HepG2 (cell line): ENCODE results near the gene EIF4G1. TPM values are rescaled to one million over a fixed set of nuclear protein-coding genes. Genes with fewer than 3 reads are reported as not detected.

ENCODE experiments used
- HOXD1 ChIP-seq: sonication (generic); formaldehyde crosslinking; IDR thresholded peaks from 2 replicates; pipeline ENCODE4 v1.5.0; 2020; ENCODE audit warnings: missing genetic modification reagents
- IKZF1 ChIP-seq: fragments of 450-650 bp; IDR thresholded peaks from 2 replicates; pipeline ENCODE4 v1.7.1; 2016
- MBD4 ChIP-seq: IDR thresholded peaks from 2 replicates; pipeline ENCODE4 v1.6.1; 2012; ENCODE audit warnings: low read length, inconsistent platforms, borderline replicate concordance
- MBNL3 ChIP-seq: fragments of 250-450 bp; sonication (Bioruptor Pico); conservative IDR thresholded peaks from 2 replicates; pipeline ENCODE4 v1.8.0; 2022; ENCODE audit warnings: mild to moderate bottlenecking, inconsistent platforms
- MTERF4 ChIP-seq: sonication (generic); formaldehyde crosslinking; IDR thresholded peaks from 2 replicates; pipeline ENCODE4 v1.8.0; 2023; ENCODE audit warnings: mild to moderate bottlenecking, missing genetic modification reagents
- MYC ChIP-seq: sonication (generic); formaldehyde crosslinking; IDR thresholded peaks from 2 replicates; pipeline ENCODE4 v1.9.0; 2021; ENCODE audit warnings: missing genetic modification reagents, borderline replicate concordance
- POLR2A ChIP-seq, 2 experiments: IDR thresholded peaks; 2 replicates each; pipeline ENCODE4 v1.6.1; 2011; ENCODE audit warnings: low read depth in 2 of 2, low read length in 2 of 2, mild to moderate bottlenecking in 1 of 2, moderate library complexity in 1 of 2; ENCODE audit not compliant: insufficient read depth in 1 of 2
- RNF2 ChIP-seq: fragments of 450-650 bp; conservative IDR thresholded peaks from 2 replicates; pipeline ENCODE4 v1.6.1; 2016; ENCODE audit warnings: low read depth
- RXRB ChIP-seq: IDR thresholded peaks from 2 replicates; pipeline ENCODE4 v1.6.1; 2016; ENCODE audit warnings: borderline replicate concordance, missing genetic modification reagents, missing compliant biosample characterization
- SAP130 ChIP-seq: IDR thresholded peaks from 2 replicates; pipeline ENCODE4 v1.6.1; 2016; ENCODE audit warnings: low read depth
- TFAP4 ChIP-seq: sonication (generic); IDR thresholded peaks from 2 replicates; pipeline ENCODE4 v1.6.1; 2016; ENCODE audit warnings: low read depth, borderline replicate concordance
- TGIF2 ChIP-seq: IDR thresholded peaks from 2 replicates; pipeline ENCODE4 v1.6.1; 2016; ENCODE audit warnings: control low read depth, missing compliant biosample characterization
- TRIM22 ChIP-seq: fragments of 450-650 bp; IDR thresholded peaks from 2 replicates; pipeline ENCODE4 v1.6.1; 2017
- ZBED4 ChIP-seq: sonication (generic); formaldehyde crosslinking; IDR thresholded peaks from 2 replicates; pipeline ENCODE4 v1.4.0; 2020; ENCODE audit warnings: missing genetic modification reagents, borderline replicate concordance
- ZBTB49 ChIP-seq: sonication (generic); formaldehyde crosslinking; IDR thresholded peaks from 2 replicates; pipeline ENCODE4 v1.4.0; 2020; ENCODE audit warnings: missing genetic modification reagents, borderline replicate concordance
- ZFP37 ChIP-seq: sonication (generic); formaldehyde crosslinking; IDR thresholded peaks from 2 replicates; pipeline ENCODE4 v1.4.0; 2020; ENCODE audit warnings: missing genetic modification reagents, borderline replicate concordance
- ZNF276 ChIP-seq: sonication (generic); formaldehyde crosslinking; IDR thresholded peaks from 2 replicates; pipeline ENCODE4 v1.4.0; 2020; ENCODE audit warnings: mild to moderate bottlenecking, low read depth, missing genetic modification reagents
- ZNF3 ChIP-seq: IDR thresholded peaks from 2 replicates; pipeline ENCODE4 v1.7.0; 2017; ENCODE audit warnings: inconsistent platforms
- ZNF430 ChIP-seq: sonication (generic); formaldehyde crosslinking; IDR thresholded peaks from 2 replicates; pipeline ENCODE4 v1.9.0; 2021; ENCODE audit warnings: mild to moderate bottlenecking, missing genetic modification reagents
- ZNF564 ChIP-seq: sonication (generic); formaldehyde crosslinking; IDR thresholded peaks from 2 replicates; pipeline ENCODE4 v1.8.1; 2023; ENCODE audit warnings: mild to moderate bottlenecking, missing genetic modification reagents
- ZNF772 ChIP-seq: sonication (generic); formaldehyde crosslinking; IDR thresholded peaks from 2 replicates; pipeline ENCODE4 v1.5.0; 2020; ENCODE audit warnings: mild to moderate bottlenecking, missing genetic modification reagents
- ZSCAN29 ChIP-seq: sonication (generic); formaldehyde crosslinking; conservative IDR thresholded peaks from 2 replicates; pipeline ENCODE4 v1.4.0; 2020; ENCODE audit warnings: mild to moderate bottlenecking, missing genetic modification reagents
- polyA plus RNA-seq, 8 experiments: library from polyadenylated mRNA; depleted of rRNA in 3 of 8; stranded (reverse) in 7 of 8; unstranded in 1 of 8; fragments of >200 nt; fragmentation: Illumina TruSeq in 4 of 8; extraction: Trizol in 4 of 8; gene quantifications; 2 replicates each; pipeline versions ENCODE4 v1.2.1 to v1.2.3, GENCODE V29; 2011 to 2016; ENCODE audit warnings: low read depth in 4 of 8, missing spikeins in 1 of 8, mixed read lengths in 1 of 8; ENCODE audit not compliant: insufficient read depth in 1 of 8
- total RNA-seq, 5 experiments: library from RNA; depleted of rRNA; stranded (reverse); fragments of >200 nt; fragmentation: Illumina TruSeq; extraction: Trizol; gene quantifications; 2 replicates each; pipeline ENCODE4 v1.2.3, GENCODE V29; 2016; ENCODE audit warnings: low read depth in 1 of 5

Gene EIF4G1
- total and polyA plus RNA-seq, 2 of the 13 experiments (the other 11 are each of a cell fraction or from before 2014, with no cell fraction given), result 208 to 213 TPM

GRCh38 chr3:184314363-184314699, at the start of gene EIF4G1 (continued):
- TF ChIP-seq ZNF276 (CRISPR knock-in tag) (no peak), TRIM22 (no peak), IKZF1 (no peak), ZBTB49 (no peak), HOXD1 (CRISPR knock-in tag) (no peak), TGIF2 (no peak), ZNF564 (no peak), MYC (CRISPR knock-in tag) (no peak; the same call in 1 of the 2 replicates), MTERF4 (CRISPR knock-in tag) (no peak), ZNF3 (CRISPR knock-in tag) (no peak), ZSCAN29 (CRISPR knock-in tag) (no peak), ZBED4 (no peak), ZNF772 (CRISPR knock-in tag) (no peak), RNF2 (no peak), POLR2A (IDR thresholded peaks at IDR 0.05; ENCODE audit: insufficient read depth in 1 of 2, low read depth in 2 of 2, low read length in 2 of 2) (peak; percentile 72 to 74), ZFP37 (CRISPR knock-in tag) (no peak), MBNL3 (CRISPR knock-in tag) (no peak), SAP130 (CRISPR knock-in tag) (peak; percentile 72), ZNF430 (no peak), TFAP4 (no peak), MBD4 (no peak), RXRB (CRISPR knock-in tag) (no peak)
